ENCODE measurements around the gene ADAM17. TPM values are rescaled to one million over a fixed set of nuclear protein-coding genes. Genes with fewer than 3 reads are reported as not detected.
"Not testable (repeated sequence)": the region's sequence is repeated elsewhere in the genome, so short reads cannot be mapped to it uniquely, and the experiment has no call there.

ADAM17 gene
- total RNA-seq, 2 experiments from 2014 or later, result 50.5 to 83.3 TPM

- ChIA-PET CTCF (ENCODE audit: unreplicated experiment) (interaction anchor here (0.5 to 1.0 kb wide), 2 partner anchors 34 to 39 kb away, joined by 3 read pairs; no protein-coding TSS in a partner anchor), POLR2A (interaction anchor here (1.1 to 2.0 kb wide), 7 partner anchors 9 to 95 kb away, joined by 3 to 14 read pairs (median 5); partner anchors contain the start of genes ADAM17 and YWHAQ)
- H2AFZ ChIP-seq (ENCODE audit: low read length), result no peak overlapping the region
- BruUV-seq (replicated peaks), result no TSS peak
- peaks cover 91% of the 10 kb centered on the region for H3K36me3 ChIP-seq (ENCODE audit: insufficient read depth, low read length)
- no peak overlapping the region for H3K4me2 ChIP-seq (ENCODE audit: low read length)
- no peak for DNase-seq (ENCODE audit: low spot score)
- no peak for TF ChIP-seq EZH2phosphoT487 (IDR thresholded peaks at IDR 0.05; ENCODE audit: borderline replicate concordance, low read depth, low read length)
- TF ChIP-seq, protein P1, sequence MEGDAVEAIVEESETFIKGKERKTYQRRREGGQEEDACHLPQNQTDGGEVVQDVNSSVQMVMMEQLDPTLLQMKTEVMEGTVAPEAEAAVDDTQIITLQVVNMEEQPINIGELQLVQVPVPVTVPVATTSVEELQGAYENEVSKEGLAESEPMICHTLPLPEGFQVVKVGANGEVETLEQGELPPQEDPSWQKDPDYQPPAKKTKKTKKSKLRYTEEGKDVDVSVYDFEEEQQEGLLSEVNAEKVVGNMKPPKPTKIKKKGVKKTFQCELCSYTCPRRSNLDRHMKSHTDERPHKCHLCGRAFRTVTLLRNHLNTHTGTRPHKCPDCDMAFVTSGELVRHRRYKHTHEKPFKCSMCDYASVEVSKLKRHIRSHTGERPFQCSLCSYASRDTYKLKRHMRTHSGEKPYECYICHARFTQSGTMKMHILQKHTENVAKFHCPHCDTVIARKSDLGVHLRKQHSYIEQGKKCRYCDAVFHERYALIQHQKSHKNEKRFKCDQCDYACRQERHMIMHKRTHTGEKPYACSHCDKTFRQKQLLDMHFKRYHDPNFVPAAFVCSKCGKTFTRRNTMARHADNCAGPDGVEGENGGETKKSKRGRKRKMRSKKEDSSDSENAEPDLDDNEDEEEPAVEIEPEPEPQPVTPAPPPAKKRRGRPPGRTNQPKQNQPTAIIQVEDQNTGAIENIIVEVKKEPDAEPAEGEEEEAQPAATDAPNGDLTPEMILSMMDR (conservative IDR thresholded peaks at IDR 0.05; ENCODE audit: low read length), result no peak
- peaks cover 98% of the 10 kb centered on the region for H3K79me2 ChIP-seq (ENCODE audit: insufficient read depth, low read depth, low read length)
- 0 out of 2 replicates have a peak, but pooled peaks cover 9% of the 10 kb centered on the region for H4K20me1 ChIP-seq (ENCODE audit: insufficient read depth, low read length)
- no peaks in the 10 kb centered on the region for H3K9me2 ChIP-seq (ENCODE audit: insufficient read depth, low read length)
- H3K9me3 ChIP-seq (ENCODE audit: low read length), result peaks cover 13% of the 10 kb centered on the region; the same call in 1 of the 2 replicates
- H3K27ac ChIP-seq (ENCODE audit: low read depth, low read length, poor library complexity, severe bottlenecking), result no peak overlapping the region
- H3K4me1 ChIP-seq (ENCODE audit: insufficient read depth, low read length, poor library complexity, severe bottlenecking), result peaks cover 14% of the 10 kb centered on the region
- intact Hi-C loops (cut with micrococcal nuclease; ENCODE audit: unreplicated experiment), result no loop called here
- H3K4me3 ChIP-seq (ENCODE audit: low read depth, low read length, poor library complexity, severe bottlenecking), result no peak overlapping the region
These were observed 40.1 kb upstream of the ADAM17 start for GRCh38 chr2:9595746-9596145.

GRCh38 chr2:9595256-9595655 lies 39.6 kb upstream of the ADAM17 start:
- Histone ChIP-seq H3K79me2 (ENCODE audit: insufficient read depth, low read depth, low read length) (peaks cover 99% of the 10 kb centered on the region), H3K4me1 (ENCODE audit: insufficient read depth, low read length, poor library complexity, severe bottlenecking) (peaks cover 14% of the 10 kb centered on the region), H3K9me3 (ENCODE audit: low read length) (peaks cover 11% of the 10 kb centered on the region; the same call in 1 of the 2 replicates), H3K36me3 (ENCODE audit: insufficient read depth, low read length) (peaks cover 91% of the 10 kb centered on the region)
- intact Hi-C loops (cut with micrococcal nuclease; ENCODE audit: unreplicated experiment); H2AFZ ChIP-seq (ENCODE audit: low read length); BruUV-seq (replicated peaks); H3K4me3 ChIP-seq (ENCODE audit: low read depth, low read length, poor library complexity, severe bottlenecking); H3K27ac ChIP-seq (ENCODE audit: low read depth, low read length, poor library complexity, severe bottlenecking); H3K4me2 ChIP-seq (ENCODE audit: low read length); H4K20me1 ChIP-seq (ENCODE audit: insufficient read depth, low read length); H3K9me2 ChIP-seq (ENCODE audit: insufficient read depth, low read length); DNase-seq (ENCODE audit: low spot score): not testable (repeated sequence)
- ChIA-PET CTCF (ENCODE audit: unreplicated experiment) (interaction anchor here (1.0 kb wide), 1 partner anchor 35 kb away, joined by 3 read pairs; no protein-coding TSS in a partner anchor), POLR2A (interaction anchor here (1.1 to 2.0 kb wide), 3 partner anchors 8 to 23 kb away, joined by 3 to 14 read pairs (median 4); no protein-coding TSS in a partner anchor)

DNA sequence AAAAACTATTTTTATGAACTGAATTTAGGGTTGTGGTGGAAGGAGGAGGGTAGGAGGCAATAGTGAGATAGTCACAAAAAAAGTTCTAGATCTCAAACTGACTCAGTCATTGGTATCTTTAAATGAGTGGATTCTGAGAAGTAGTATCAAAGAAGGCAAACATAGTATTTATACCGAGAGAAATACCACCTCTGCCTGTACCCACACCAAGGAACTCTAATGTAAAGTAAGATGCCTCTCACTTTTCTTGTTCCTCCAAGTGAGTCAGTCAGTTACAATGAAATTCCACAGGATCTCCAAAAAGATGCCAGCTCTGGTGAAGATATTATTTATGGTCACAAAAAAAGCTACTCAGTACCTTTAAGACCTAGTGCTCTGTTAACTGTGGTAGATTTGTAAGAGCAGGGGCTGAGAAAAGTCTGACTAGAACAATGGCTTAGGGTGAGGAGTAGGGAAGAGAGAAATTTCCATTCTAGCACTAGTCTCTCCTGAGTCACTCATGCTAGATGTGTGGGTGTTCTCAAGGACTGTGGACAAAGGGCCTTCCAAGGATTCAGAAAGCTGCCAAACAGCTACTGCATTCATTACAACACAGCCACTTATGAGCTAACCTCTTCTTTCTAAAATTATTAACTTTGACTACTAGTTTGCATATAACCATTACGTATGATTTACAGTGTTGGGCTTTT lies 38.9 kb upstream of the ADAM17 start:
- TF ChIP-seq EZH2phosphoT487 (IDR thresholded peaks at IDR 0.05; ENCODE audit: borderline replicate concordance, low read depth, low read length), result no peak
- TF ChIP-seq, protein P1 (conservative IDR thresholded peaks at IDR 0.05; ENCODE audit: low read length), result no peak
- DNase-seq (ENCODE audit: low spot score), result no peak
- peaks cover 91% of the 10 kb centered on the region for H3K36me3 ChIP-seq (ENCODE audit: insufficient read depth, low read length)
- H4K20me1 ChIP-seq (ENCODE audit: insufficient read depth, low read length), result 0 out of 2 replicates have a peak, but pooled peaks cover 9% of the 10 kb centered on the region
- intact Hi-C loops (cut with micrococcal nuclease; ENCODE audit: unreplicated experiment), result no loop called here
- ChIA-PET CTCF (ENCODE audit: unreplicated experiment) (no interaction called here), POLR2A (interaction anchor here (1.1 to 2.0 kb wide), 2 partner anchors 14 to 24 kb away, joined by 3 to 14 read pairs; no protein-coding TSS in a partner anchor)
- BruUV-seq (replicated peaks), result no TSS peak
- H3K4me2 ChIP-seq (ENCODE audit: low read length), result no peak overlapping the region
- no peak overlapping the region for H2AFZ ChIP-seq (ENCODE audit: low read length)
- H3K79me2 ChIP-seq (ENCODE audit: insufficient read depth, low read depth, low read length), result peaks cover 99% of the 10 kb centered on the region
- H3K4me3 ChIP-seq (ENCODE audit: low read depth, low read length, poor library complexity, severe bottlenecking), result no peak overlapping the region
- H3K27ac ChIP-seq (ENCODE audit: low read depth, low read length, poor library complexity, severe bottlenecking), result no peak overlapping the region
- peaks cover 14% of the 10 kb centered on the region for H3K4me1 ChIP-seq (ENCODE audit: insufficient read depth, low read length, poor library complexity, severe bottlenecking)
- no peaks in the 10 kb centered on the region for H3K9me2 ChIP-seq (ENCODE audit: insufficient read depth, low read length)
- peaks cover 5% of the 10 kb centered on the region; the same call in 1 of the 2 replicates for H3K9me3 ChIP-seq (ENCODE audit: low read length)

Measured in OCI-LY7 (cell line).